ENCODE results near the gene ALK.

The ALK gene

GRCh38 chr2:29702276-29702675, 219.1 kb downstream of the ALK start:
- no peak for TF ChIP-seq POLR2AphosphoS5 (IDR thresholded peaks at IDR 0.05; ENCODE audit: borderline replicate concordance, low read depth, low read length)
- TF ChIP-seq FOXP2 (optimal IDR thresholded peaks at IDR 0.05; ENCODE audit: control extremely low read depth, extremely low read length, insufficient read depth) = no peak
- no peak for TF ChIP-seq EZH2 (IDR thresholded peaks at IDR 0.05)
- Histone ChIP-seq H3K9ac (ENCODE audit: insufficient read length) (no peak overlapping the region), H3K4me3 (no peak overlapping the region), H3K36me3 (ENCODE audit: insufficient read depth, low read length) (no peaks in the 10 kb centered on the region), H3K27ac (no peak overlapping the region), H3K9me3 (ENCODE audit: low read depth, low read length) (no peaks in the 10 kb centered on the region)
- no peak for DNase-seq (ENCODE audit: low read depth, low spot score)

GRCh38 chr2:29700560-29700959, 220.8 kb downstream of the ALK start:
- Histone ChIP-seq H3K36me3 (ENCODE audit: insufficient read depth, low read length) (no peaks in the 10 kb centered on the region), H3K4me3 (no peak overlapping the region), H3K9me3 (ENCODE audit: low read depth, low read length) (no peaks in the 10 kb centered on the region), H3K27ac (no peak overlapping the region), H3K9ac (ENCODE audit: insufficient read length) (no peak overlapping the region)
- TF ChIP-seq POLR2AphosphoS5 (IDR thresholded peaks at IDR 0.05; ENCODE audit: borderline replicate concordance, low read depth, low read length) = no peak
- no peak for TF ChIP-seq EZH2 (IDR thresholded peaks at IDR 0.05)
- no peak for TF ChIP-seq FOXP2 (optimal IDR thresholded peaks at IDR 0.05; ENCODE audit: control extremely low read depth, extremely low read length, insufficient read depth)
- DNase-seq (ENCODE audit: low read depth, low spot score) = no peak

- TF ChIP-seq POLR2AphosphoS5 (IDR thresholded peaks at IDR 0.05; ENCODE audit: borderline replicate concordance, low read depth, low read length) (no peak), EZH2 (IDR thresholded peaks at IDR 0.05) (no peak), FOXP2 (optimal IDR thresholded peaks at IDR 0.05; ENCODE audit: control extremely low read depth, extremely low read length, insufficient read depth) (no peak)
- Histone ChIP-seq H3K9ac (ENCODE audit: insufficient read length) (no peak overlapping the region), H3K9me3 (ENCODE audit: low read depth, low read length) (no peaks in the 10 kb centered on the region), H3K36me3 (ENCODE audit: insufficient read depth, low read length) (peaks cover 1% of the 10 kb centered on the region), H3K27ac (no peak overlapping the region), H3K4me3 (no peak overlapping the region)
- no peak for DNase-seq (ENCODE audit: low read depth, low spot score)
Observed at GRCh38 chr2:29699045-29699444, 222.3 kb downstream of the ALK start.

- H3K9me3 ChIP-seq (ENCODE audit: low read depth, low read length) = no peaks in the 10 kb centered on the region
Observed at GRCh38 chr2:29698216-29698615, 223.2 kb downstream of the ALK start.

GRCh38 chr2:29697715-29698114, 223.7 kb downstream of the ALK start:
- Histone ChIP-seq H3K9me3 (ENCODE audit: low read depth, low read length) (no peaks in the 10 kb centered on the region), H3K27ac (no peak overlapping the region), H3K36me3 (ENCODE audit: insufficient read depth, low read length) (peaks cover 13% of the 10 kb centered on the region), H3K9ac (ENCODE audit: insufficient read length) (no peak overlapping the region), H3K4me3 (no peak overlapping the region)
- DNase-seq (ENCODE audit: low read depth, low spot score) = no peak
- TF ChIP-seq EZH2 (IDR thresholded peaks at IDR 0.05) = no peak

More at GRCh38 chr2:29698216-29698615, 223.2 kb downstream of the ALK start:
- H3K9ac ChIP-seq (ENCODE audit: insufficient read length) = no peak overlapping the region
- H3K27ac ChIP-seq = no peak overlapping the region
- H3K36me3 ChIP-seq (ENCODE audit: insufficient read depth, low read length) = peaks cover 10% of the 10 kb centered on the region
- TF ChIP-seq FOXP2 (optimal IDR thresholded peaks at IDR 0.05; ENCODE audit: control extremely low read depth, extremely low read length, insufficient read depth) = no peak
- no peak for TF ChIP-seq POLR2AphosphoS5 (IDR thresholded peaks at IDR 0.05; ENCODE audit: borderline replicate concordance, low read depth, low read length)
- no peak for TF ChIP-seq EZH2 (IDR thresholded peaks at IDR 0.05)
- no peak overlapping the region for H3K4me3 ChIP-seq
- no peak for DNase-seq (ENCODE audit: low read depth, low spot score)

GRCh38 chr2:29697181-29697580, 224.2 kb downstream of the ALK start:
- Histone ChIP-seq H3K9ac (ENCODE audit: insufficient read length) (no peak overlapping the region), H3K27ac (no peak overlapping the region), H3K9me3 (ENCODE audit: low read depth, low read length) (0 out of 2 replicates have a peak, but pooled peaks cover 5% of the 10 kb centered on the region), H3K4me3 (no peak overlapping the region), H3K36me3 (ENCODE audit: insufficient read depth, low read length) (peaks cover 19% of the 10 kb centered on the region)
- DNase-seq (ENCODE audit: low read depth, low spot score) = no peak
- TF ChIP-seq FOXP2 (optimal IDR thresholded peaks at IDR 0.05; ENCODE audit: control extremely low read depth, extremely low read length, insufficient read depth) (no peak), POLR2AphosphoS5 (IDR thresholded peaks at IDR 0.05; ENCODE audit: borderline replicate concordance, low read depth, low read length) (no peak), EZH2 (IDR thresholded peaks at IDR 0.05) (no peak)

GRCh38 chr2:29694741-29695140, 226.6 kb downstream of the ALK start:
- Histone ChIP-seq H3K9ac (ENCODE audit: insufficient read length) (no peak overlapping the region), H3K36me3 (ENCODE audit: insufficient read depth, low read length) (peaks cover 25% of the 10 kb centered on the region)
- no peak for TF ChIP-seq FOXP2 (optimal IDR thresholded peaks at IDR 0.05; ENCODE audit: control extremely low read depth, extremely low read length, insufficient read depth)
- TF ChIP-seq POLR2AphosphoS5 (IDR thresholded peaks at IDR 0.05; ENCODE audit: borderline replicate concordance, low read depth, low read length) = no peak
- no peak for TF ChIP-seq EZH2 (IDR thresholded peaks at IDR 0.05)

GRCh38 chr2:29691391-29691950, 229.9 kb downstream of the ALK start:
- H3K27ac ChIP-seq = no peak overlapping the region
- no peak overlapping the region for H3K4me3 ChIP-seq
- TF ChIP-seq FOXP2 (optimal IDR thresholded peaks at IDR 0.05; ENCODE audit: control extremely low read depth, extremely low read length, insufficient read depth) (no peak), EZH2 (IDR thresholded peaks at IDR 0.05) (no peak), POLR2AphosphoS5 (IDR thresholded peaks at IDR 0.05; ENCODE audit: borderline replicate concordance, low read depth, low read length) (no peak)
- 0 out of 2 replicates have a peak, but pooled peaks cover 6% of the 10 kb centered on the region for H3K9me3 ChIP-seq (ENCODE audit: low read depth, low read length)
- H3K9ac ChIP-seq (ENCODE audit: insufficient read length) = no peak overlapping the region
- no peak for DNase-seq (ENCODE audit: low read depth, low spot score)
- H3K36me3 ChIP-seq (ENCODE audit: insufficient read depth, low read length) = peaks cover 25% of the 10 kb centered on the region

More at GRCh38 chr2:29694741-29695140, 226.6 kb downstream of the ALK start:
- Histone ChIP-seq H3K27ac (no peak overlapping the region), H3K4me3 (no peak overlapping the region), H3K9me3 (ENCODE audit: low read depth, low read length) (0 out of 2 replicates have a peak, but pooled peaks cover 6% of the 10 kb centered on the region)
- no peak for DNase-seq (ENCODE audit: low read depth, low spot score)

GRCh38 chr2:29689666-29690065, 231.7 kb downstream of the ALK start:
- Histone ChIP-seq H3K9ac (ENCODE audit: insufficient read length) (no peak overlapping the region), H3K27ac (no peak overlapping the region), H3K9me3 (ENCODE audit: low read depth, low read length) (0 out of 2 replicates have a peak, but pooled peaks cover 6% of the 10 kb centered on the region), H3K4me3 (no peak overlapping the region), H3K36me3 (ENCODE audit: insufficient read depth, low read length) (peaks cover 25% of the 10 kb centered on the region)
- DNase-seq (ENCODE audit: low read depth, low spot score) = no peak
- TF ChIP-seq FOXP2 (optimal IDR thresholded peaks at IDR 0.05; ENCODE audit: control extremely low read depth, extremely low read length, insufficient read depth) (no peak), POLR2AphosphoS5 (IDR thresholded peaks at IDR 0.05; ENCODE audit: borderline replicate concordance, low read depth, low read length) (no peak), EZH2 (IDR thresholded peaks at IDR 0.05) (no peak)
